Chondrocyte (in vitro differentiated cells): ENCODE results near the gene COL2A1. TPM values are rescaled to one million over a fixed set of nuclear protein-coding genes. Genes with fewer than 3 reads are reported as not detected.
A peak's percentile ranks its signal among the peaks of the same experiment; 100 is the strongest.
"Not testable (repeated sequence)": the region's sequence is repeated elsewhere in the genome, so short reads cannot be mapped to it uniquely, and the experiment has no call there.

Experiments used
- DNase-seq: peaks from one replicate; pipeline ENCODE4 v3.0.0; 2021; ENCODE audit warnings: mixed read lengths, low spot score
- H3K27ac Mint-ChIP-seq: one replicate; pipeline ENCODE4 v1.8.0; 2021; ENCODE audit warnings: mild to moderate bottlenecking, moderate library complexity, mixed read lengths; ENCODE audit not compliant: unreplicated experiment
- H3K27me3 Mint-ChIP-seq: 2 replicates; pipeline ENCODE4 v1.8.0; 2021; ENCODE audit warnings: low read depth, mixed read lengths
- H3K36me3 Mint-ChIP-seq: 2 replicates; pipeline ENCODE4 v1.8.0; 2021; ENCODE audit warnings: low read depth, mixed read lengths
- H3K4me1 Mint-ChIP-seq: 2 replicates; pipeline ENCODE4 v1.8.0; 2021; ENCODE audit warnings: low read depth, mild to moderate bottlenecking, mixed read lengths
- H3K4me3 Mint-ChIP-seq: one replicate; pipeline ENCODE4 v1.8.0; 2021; ENCODE audit warnings: mild to moderate bottlenecking, moderate library complexity, mixed read lengths; ENCODE audit not compliant: unreplicated experiment
- H3K9me3 Mint-ChIP-seq: 2 replicates; pipeline ENCODE4 v1.8.0; 2021; ENCODE audit warnings: low read depth, mixed read lengths
- total RNA-seq: library from RNA; stranded (reverse); gene quantifications from 3 replicates; pipeline ENCODE4 v1.2.1, GENCODE V29; 2021
- TF ChIP-seq, protein P1 (sequence below): fragments of 200-600 bp; sonication (generic); IDR thresholded peaks from 2 replicates; pipeline ENCODE4 v1.5.0; 2021; ENCODE audit warnings: antibody characterized with exemption, mild to moderate bottlenecking, moderate library complexity

The COL2A1 gene
- total RNA-seq, 1 donor from 2014 or later = 35.6 TPM

DNA sequence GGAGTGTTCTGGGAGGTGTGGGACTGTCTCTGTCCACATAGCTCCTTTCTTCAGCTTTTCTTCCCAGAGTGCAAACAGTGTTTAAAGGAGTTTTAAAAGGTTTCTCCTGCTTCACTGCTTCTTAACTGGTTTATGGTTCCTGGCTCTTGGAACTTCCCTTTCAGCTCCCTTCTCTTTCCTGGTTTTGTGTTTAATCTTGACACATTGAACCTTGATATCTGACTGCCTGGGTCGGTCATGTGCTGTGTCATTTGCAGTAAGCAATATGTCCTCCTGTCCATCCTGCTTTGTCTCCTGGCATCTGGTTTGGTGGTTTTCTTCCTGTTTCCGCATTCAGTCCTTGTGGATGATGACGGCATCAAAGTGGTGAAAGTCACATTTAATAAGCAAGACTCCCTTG, 38.7 kb downstream of the COL2A1 start:
- no peaks in the 10 kb centered on the region for H3K27me3 Mint-ChIP-seq
- no peak for DNase-seq
- no peaks in the 10 kb centered on the region for H3K9me3 Mint-ChIP-seq
- H3K36me3 Mint-ChIP-seq = peaks cover 7% of the 10 kb centered on the region
- H3K4me3 Mint-ChIP-seq = no peak overlapping the region
- H3K4me1 Mint-ChIP-seq = peaks cover 36% of the 10 kb centered on the region
- no peak overlapping the region for H3K27ac Mint-ChIP-seq
- TF ChIP-seq, protein P1, sequence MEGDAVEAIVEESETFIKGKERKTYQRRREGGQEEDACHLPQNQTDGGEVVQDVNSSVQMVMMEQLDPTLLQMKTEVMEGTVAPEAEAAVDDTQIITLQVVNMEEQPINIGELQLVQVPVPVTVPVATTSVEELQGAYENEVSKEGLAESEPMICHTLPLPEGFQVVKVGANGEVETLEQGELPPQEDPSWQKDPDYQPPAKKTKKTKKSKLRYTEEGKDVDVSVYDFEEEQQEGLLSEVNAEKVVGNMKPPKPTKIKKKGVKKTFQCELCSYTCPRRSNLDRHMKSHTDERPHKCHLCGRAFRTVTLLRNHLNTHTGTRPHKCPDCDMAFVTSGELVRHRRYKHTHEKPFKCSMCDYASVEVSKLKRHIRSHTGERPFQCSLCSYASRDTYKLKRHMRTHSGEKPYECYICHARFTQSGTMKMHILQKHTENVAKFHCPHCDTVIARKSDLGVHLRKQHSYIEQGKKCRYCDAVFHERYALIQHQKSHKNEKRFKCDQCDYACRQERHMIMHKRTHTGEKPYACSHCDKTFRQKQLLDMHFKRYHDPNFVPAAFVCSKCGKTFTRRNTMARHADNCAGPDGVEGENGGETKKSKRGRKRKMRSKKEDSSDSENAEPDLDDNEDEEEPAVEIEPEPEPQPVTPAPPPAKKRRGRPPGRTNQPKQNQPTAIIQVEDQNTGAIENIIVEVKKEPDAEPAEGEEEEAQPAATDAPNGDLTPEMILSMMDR = no peak

DNA sequence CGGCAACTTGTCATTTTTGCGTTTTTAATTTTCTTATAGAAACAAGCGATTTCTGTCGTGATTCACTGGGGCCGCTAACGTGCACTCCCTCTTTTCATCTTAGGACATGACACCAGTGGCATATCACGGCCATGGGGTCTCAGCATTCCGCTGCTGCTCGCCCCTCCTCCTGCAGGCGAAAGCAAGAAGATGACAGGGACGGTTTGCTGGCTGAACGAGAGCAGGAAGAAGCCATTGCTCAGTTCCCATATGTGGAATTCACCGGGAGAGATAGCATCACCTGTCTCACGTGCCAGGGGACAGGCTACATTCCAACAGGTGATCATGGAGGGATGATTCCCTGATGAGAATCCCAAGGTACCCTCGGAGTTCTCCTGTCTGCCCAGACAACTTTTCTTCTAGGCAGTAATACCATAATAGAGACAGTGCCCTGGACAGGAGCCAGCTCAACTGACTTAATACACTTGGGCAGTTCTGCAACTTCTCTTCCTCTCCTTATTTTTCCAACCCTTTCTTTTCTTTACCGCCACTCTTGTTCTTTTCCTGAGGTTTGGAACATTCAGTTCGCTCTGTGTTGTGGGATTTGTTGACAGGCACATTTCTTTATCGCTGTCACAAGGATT, 40.1 kb downstream of the COL2A1 start:
- no peak for DNase-seq
- Mint-ChIP-seq H3K27me3 (peaks cover 7% of the 10 kb centered on the region), H3K4me1 (peaks cover 36% of the 10 kb centered on the region), H3K9me3 (no peaks in the 10 kb centered on the region), H3K27ac (no peak overlapping the region), H3K36me3 (peaks cover 7% of the 10 kb centered on the region), H3K4me3 (peak overlapping the region; percentile 99)
- TF ChIP-seq, protein P1 = no peak

- H3K36me3 Mint-ChIP-seq = peaks cover 7% of the 10 kb centered on the region
- peaks cover 36% of the 10 kb centered on the region for H3K4me1 Mint-ChIP-seq
- peaks cover 7% of the 10 kb centered on the region for H3K27me3 Mint-ChIP-seq
- no peaks in the 10 kb centered on the region for H3K9me3 Mint-ChIP-seq
- DNase-seq = no peak
- TF ChIP-seq, protein P1 = peak; percentile 98
- H3K27ac Mint-ChIP-seq = peak within 1 kb of the TSS; percentile 55
- H3K4me3 Mint-ChIP-seq = peak within 1 kb of the TSS; percentile 99
Measured at GRCh38 chr12:47963340-47964040, 40.8 kb downstream of the COL2A1 start, which contains the start of gene TMEM106C. Gene TMEM106C, plus strand, starts transcription at chr12:47963596. Its CDS starts 641 bp downstream, at chr12:47964237.

GRCh38 chr12:47962198-47962597, 42.1 kb downstream of the COL2A1 start:
- Mint-ChIP-seq H3K4me1 (peaks cover 24% of the 10 kb centered on the region), H3K27ac (no peak overlapping the region), H3K27me3 (peaks cover 7% of the 10 kb centered on the region), H3K9me3 (no peaks in the 10 kb centered on the region), H3K36me3 (peaks cover 5% of the 10 kb centered on the region), H3K4me3 (no peak overlapping the region)
- no peak for DNase-seq
- TF ChIP-seq, protein P1 = no peak

DNA sequence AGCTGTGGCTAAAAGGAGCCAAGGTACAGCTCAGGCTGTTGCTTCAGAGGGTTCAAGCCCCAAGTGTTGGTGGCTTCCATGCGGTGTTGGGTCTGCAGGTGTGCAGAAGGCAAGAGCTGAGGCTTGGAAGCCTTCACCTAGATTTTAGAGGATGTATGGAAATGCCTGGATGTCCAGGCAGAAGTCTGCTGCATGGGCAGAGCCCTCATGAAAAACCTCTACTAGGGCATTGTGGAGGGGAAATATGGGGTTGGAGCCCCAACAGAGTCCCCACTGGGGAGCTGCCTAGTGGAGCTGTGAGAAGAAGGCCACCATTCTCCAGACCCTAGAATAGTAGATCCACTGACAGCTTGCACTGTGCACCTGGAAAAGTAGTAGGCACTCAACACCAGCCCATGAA, 46.6 kb downstream of the COL2A1 start:
- peaks cover 13% of the 10 kb centered on the region for H3K27me3 Mint-ChIP-seq
- H3K4me1 Mint-ChIP-seq, H3K27ac Mint-ChIP-seq, H3K9me3 Mint-ChIP-seq, H3K4me3 Mint-ChIP-seq, DNase-seq, H3K36me3 Mint-ChIP-seq: not testable (repeated sequence)
